Spleen (tissue), 13 donors: ENCODE results near the gene HSPE1. TPM values are rescaled to one million over a fixed set of nuclear protein-coding genes. Genes with fewer than 3 reads are reported as not detected.
A peak's percentile ranks its signal among the peaks of the same experiment; 100 is the strongest.
"Not testable (repeated sequence)": the region's sequence is repeated elsewhere in the genome, so short reads cannot be mapped to it uniquely, and the experiment has no call there.

Experiments
- DNase-seq: peaks from one replicate; pipeline ENCODE4 v3.0.0-alpha.2; 2020
- H3K27ac ChIP-seq, 8 donors: fragments of 200-600 bp; sonication (generic) in 7 of 8; 1 replicate in 4 of 8; 2 replicates in 4 of 8; pipeline versions ENCODE4 v1.5.0 to v1.8.0; 2016 to 2021; ENCODE audit warnings: inconsistent platforms in 4 of 8, mild to moderate bottlenecking in 4 of 8, moderate library complexity in 1 of 8
- H3K27me3 ChIP-seq, 7 donors: fragments of 200-600 bp; sonication (generic) in 6 of 7; replicated peaks in 1 of 7; 1 replicate in 4 of 7; 2 replicates in 3 of 7; pipeline versions ENCODE4 v1.5.0 to v1.8.0; 2016 to 2021; ENCODE audit warnings: inconsistent platforms in 3 of 7, mild to moderate bottlenecking in 1 of 7
- H3K36me3 ChIP-seq, 6 donors: fragments of 200-600 bp; sonication (generic) in 5 of 6; 1 replicate in 4 of 6; 2 replicates in 2 of 6; pipeline versions ENCODE4 v1.5.0 to v1.8.0; 2016 to 2021; ENCODE audit warnings: inconsistent platforms in 2 of 6
- H3K4me1 ChIP-seq, 6 donors: fragments of 200-600 bp; sonication (generic) in 5 of 6; 1 replicate in 3 of 6; 2 replicates in 3 of 6; pipeline versions ENCODE4 v1.5.0 to v1.8.0; 2016 to 2021; ENCODE audit warnings: inconsistent platforms in 3 of 6
- H3K4me3 ChIP-seq, 8 donors: fragments of 200-600 bp; sonication (generic) in 7 of 8; 1 replicate in 4 of 8; 2 replicates in 4 of 8; pipeline versions ENCODE4 v1.5.0 to v1.8.0; 2016 to 2021; ENCODE audit warnings: inconsistent platforms in 4 of 8, mild to moderate bottlenecking in 4 of 8, moderate library complexity in 2 of 8
- H3K9me3 ChIP-seq, 8 donors: fragments of 200-600 bp; sonication (generic) in 7 of 8; 1 replicate in 4 of 8; 2 replicates in 4 of 8; pipeline versions ENCODE4 v1.5.0 to v1.8.0; 2016 to 2021; ENCODE audit warnings: inconsistent platforms in 4 of 8
- POLR2A ChIP-seq, 3 donors: fragments of 450-650 bp; IDR thresholded peaks; one replicate each; pipeline ENCODE4 v1.5.1; 2017; ENCODE audit warnings: antibody characterized with exemption in 3 of 3, mild to moderate bottlenecking in 1 of 3
- POLR2AphosphoS5 ChIP-seq, 3 donors: sonication (generic); formaldehyde crosslinking; IDR thresholded peaks; one replicate each; pipeline ENCODE4 v1.5.1; 2017; ENCODE audit warnings: antibody characterized with exemption in 3 of 3
- WGBS, 5 donors: extraction: QIAGEN DNeasy Blood & Tissue Kit in 3 of 5; methylation state at CpG; one replicate each; pipeline versions ENCODE4 v1.1.5 to v1.1.7; 2013 to 2018; 5-methylcytosine and 5-hydroxymethylcytosine counted together
- intact Hi-C: fragments of 100-400 bp; cut with DNase I; formaldehyde crosslinking; loops from one replicate; pipeline ENCODE4 v1.15.0; 2023; ENCODE audit warnings: low total_unique reads
- long read RNA-seq, 2 donors: transcript quantifications; one replicate each; lab custom pipeline, GENCODE V29; 2026
- polyA plus RNA-seq, 3 donors: library from polyadenylated mRNA; stranded (reverse); fragments of 200-250 nt; gene quantifications; one replicate each; pipeline ENCODE4 v1.2.1, GENCODE V29; 2013
- total RNA-seq, 7 donors: library from RNA; depleted of rRNA in 3 of 7; stranded (reverse); fragments of >200 nt in 3 of 7; fragmentation: NEBNext Ultra II Directional in 4 of 7; extraction: Animal tissue kit (Norgen Biotek cat#: 25700) in 4 of 7; gene quantifications; one replicate each; pipeline versions ENCODE4 v1.1.0 to v1.2.1, GENCODE V29; 2016 to 2021
- TF ChIP-seq, protein P1 (sequence below), 11 experiments: fragments of 200-600 bp in 7 of 11; fragments of 450-650 bp in 4 of 11; sonication (generic) in 4 of 11; IDR thresholded peaks in 8 of 11; conservative IDR thresholded peaks in 3 of 11; 1 replicate in 7 of 11; 2 replicates in 4 of 11; pipeline versions ENCODE4 v1.4.0 to v1.8.0; 2016 to 2021; ENCODE audit warnings: antibody characterized with exemption in 11 of 11, inconsistent platforms in 4 of 11, mild to moderate bottlenecking in 1 of 11
- donor health status: healthy with polysubstance abuse.
- donor health status: DM: no; HTN: no; CAD: no; lungs with moderate emphysema.
- donor health status: DM: no; HTN: no; CAD: no.
- donor health status: Bipolar disorder and iron deficiency.
- donor health status: healthy.
- donor health status: DM: no; HTN: no; CAD: no.
- donor health status: DM: yes; HTN: yes; CAD: no.

HSPE1 gene
- 10 to 100 TPM; 38.1 to 89.4 (median 46.4) TPM for total RNA-seq
- polyA plus RNA-seq = 100 to 1,000 TPM in 2 of 3 donors, 10 to 100 TPM in 1; 97.8 to 138 (median 133) TPM
- long read RNA-seq, donor 1, transcript HSPE1-201 (4 exons, 950 nt) = major isoform, 102 of 120 reads
- long read RNA-seq, donor 1, partial matches to known transcripts = 16 of 120 reads
- long read RNA-seq, donor 1, other reads (novel, unspliced or antisense) = 0 of 120 reads
- long read RNA-seq, donor 2, transcript HSPE1-201 (4 exons, 950 nt) = major isoform, 100 of 116 reads
- long read RNA-seq, donor 2, transcript HSPE1-202 (3 exons, 570 nt) = minor isoform, 5 of 116 reads
- long read RNA-seq, donor 2, partial matches to known transcripts = 9 of 116 reads
- long read RNA-seq, donor 2, other reads (novel, unspliced or antisense) = 0 of 116 reads

DNA sequence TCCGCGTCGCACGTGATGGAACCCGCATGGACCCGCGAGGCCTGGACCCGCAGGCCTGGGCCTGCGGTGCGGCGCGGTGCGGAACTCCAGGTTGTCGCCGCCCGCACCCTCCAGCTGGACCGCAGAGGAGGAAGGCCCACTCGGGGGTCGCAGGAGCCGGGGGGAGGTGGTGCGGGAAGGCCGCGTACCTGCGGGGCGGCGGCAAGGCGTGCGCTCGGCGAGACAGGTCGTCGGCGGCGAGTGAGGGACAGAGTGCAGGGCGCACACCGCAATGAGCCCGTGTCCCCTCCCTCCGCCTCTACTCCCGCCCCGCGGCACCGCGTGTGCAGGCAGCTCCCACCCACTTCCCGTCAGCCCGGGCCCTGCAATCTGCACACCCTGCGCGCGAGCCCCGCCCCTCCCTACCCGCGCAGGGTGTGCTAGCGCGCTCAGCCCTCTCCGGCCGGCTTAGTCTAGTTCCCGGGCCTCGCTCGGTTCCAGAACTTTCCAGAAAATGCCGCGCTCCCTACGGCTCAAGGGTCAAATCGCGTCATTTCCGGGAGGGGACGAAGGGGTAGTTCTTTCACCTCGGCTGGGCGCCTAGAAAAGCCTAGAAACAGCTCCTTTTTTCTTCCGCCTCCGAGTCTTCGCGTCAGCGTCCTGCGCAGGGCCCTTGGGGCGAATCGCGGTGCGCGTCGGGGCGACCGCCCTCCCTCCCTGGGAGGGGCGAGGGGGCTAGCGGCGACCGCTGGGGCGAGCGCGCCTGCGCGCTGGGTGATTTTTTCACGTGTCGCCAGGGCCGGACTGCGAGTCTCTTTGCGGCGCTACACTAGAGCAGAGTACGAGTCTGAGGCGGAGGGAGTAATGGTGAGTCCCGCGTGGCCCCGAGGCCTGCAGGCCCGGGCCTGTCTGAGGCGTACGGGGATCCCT lies at the start of gene HSPE1, which contains the start of gene HSPD1:
TSS of gene HSPE1 (plus strand) at position 786 of the 909 bp plus-strand sequence. CDS start at position 844, 58 bp downstream.
TSS of gene HSPD1 (minus strand) at position 247 of the 909 bp plus-strand sequence. CDS start 992 bp downstream, outside the sequence.
- peaks cover 39 to 85% (median 56%) of the 10 kb centered on the region in 6 donors for H3K4me1 ChIP-seq
- H3K27ac ChIP-seq = peak within 1 kb of the TSS; percentile 82 to 100 (median 96)
- no peaks in the 10 kb centered on the region for H3K9me3 ChIP-seq
- H3K27me3 ChIP-seq = no peaks in the 10 kb centered on the region
- peak within 1 kb of the TSS; percentile 77 to 98 (median 86) for H3K4me3 ChIP-seq
- peak; percentile 100 for DNase-seq
- peak; percentile 96 to 97 (median 97) for TF ChIP-seq POLR2AphosphoS5 (IDR thresholded peaks at IDR 0.05)
- TF ChIP-seq, protein P1, sequence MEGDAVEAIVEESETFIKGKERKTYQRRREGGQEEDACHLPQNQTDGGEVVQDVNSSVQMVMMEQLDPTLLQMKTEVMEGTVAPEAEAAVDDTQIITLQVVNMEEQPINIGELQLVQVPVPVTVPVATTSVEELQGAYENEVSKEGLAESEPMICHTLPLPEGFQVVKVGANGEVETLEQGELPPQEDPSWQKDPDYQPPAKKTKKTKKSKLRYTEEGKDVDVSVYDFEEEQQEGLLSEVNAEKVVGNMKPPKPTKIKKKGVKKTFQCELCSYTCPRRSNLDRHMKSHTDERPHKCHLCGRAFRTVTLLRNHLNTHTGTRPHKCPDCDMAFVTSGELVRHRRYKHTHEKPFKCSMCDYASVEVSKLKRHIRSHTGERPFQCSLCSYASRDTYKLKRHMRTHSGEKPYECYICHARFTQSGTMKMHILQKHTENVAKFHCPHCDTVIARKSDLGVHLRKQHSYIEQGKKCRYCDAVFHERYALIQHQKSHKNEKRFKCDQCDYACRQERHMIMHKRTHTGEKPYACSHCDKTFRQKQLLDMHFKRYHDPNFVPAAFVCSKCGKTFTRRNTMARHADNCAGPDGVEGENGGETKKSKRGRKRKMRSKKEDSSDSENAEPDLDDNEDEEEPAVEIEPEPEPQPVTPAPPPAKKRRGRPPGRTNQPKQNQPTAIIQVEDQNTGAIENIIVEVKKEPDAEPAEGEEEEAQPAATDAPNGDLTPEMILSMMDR (IDR thresholded peaks at IDR 0.05 in 8 of 11, conservative IDR thresholded peaks at IDR 0.05 in 3 of 11) = peak in 5 of 11 experiments; percentile 3 to 45 (median 16)
- peak; percentile 58 to 96 (median 58) for TF ChIP-seq POLR2A (IDR thresholded peaks at IDR 0.05)
- H3K36me3 ChIP-seq = peaks cover 0 to 59% (median 29%) of the 10 kb centered on the region in 6 donors
- WGBS, 5 donors = 0 to 1% (median 0%) methylated on average over 37 to 104 of the region's 104 CpGs
- intact Hi-C loops = no loop called here

DNA sequence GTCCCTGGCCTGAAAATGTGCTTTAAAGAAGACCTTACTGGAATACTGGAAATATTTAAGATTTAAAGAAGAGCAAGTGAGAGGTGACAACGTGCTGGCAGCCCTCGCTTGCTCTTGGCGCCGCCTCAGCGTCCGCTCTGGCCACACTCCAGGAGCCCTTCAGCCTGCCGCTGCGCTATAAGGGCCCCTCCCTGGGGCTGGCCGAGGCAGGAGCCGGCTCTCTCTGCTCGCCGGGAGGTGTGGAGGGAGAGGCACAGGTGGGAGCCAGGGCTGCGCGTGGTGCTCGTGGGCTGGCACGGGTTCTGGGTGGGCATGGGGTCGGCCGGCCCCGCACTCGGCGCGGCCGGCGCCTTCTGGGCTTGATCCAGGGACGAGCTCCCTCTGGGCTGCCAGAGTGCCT lies 49.7 kb upstream of the HSPE1 start:
- no peaks in the 10 kb centered on the region for H3K9me3 ChIP-seq
- no peak for TF ChIP-seq POLR2A (IDR thresholded peaks at IDR 0.05)
- no peak for TF ChIP-seq POLR2AphosphoS5 (IDR thresholded peaks at IDR 0.05)
- TF ChIP-seq, protein P1 (IDR thresholded peaks at IDR 0.05 in 8 of 11, conservative IDR thresholded peaks at IDR 0.05 in 3 of 11) = no peak
- peak; percentile 79 for DNase-seq
- H3K36me3 ChIP-seq = peaks cover 0 to 2% (median 0%) of the 10 kb centered on the region in 6 donors
- H3K27ac ChIP-seq = no peak overlapping the region
- 92 to 95% (median 93%) methylated on average over 23 to 25 of the region's 25 CpGs for WGBS, 5 donors
- intact Hi-C loops = loop anchor here (10.0 kb wide), 1 partner anchor 64 kb away; the partner anchor contains the start of gene MOB4
- H3K27me3 ChIP-seq = no peaks in the 10 kb centered on the region
- H3K4me3 ChIP-seq = no peak overlapping the region
- H3K4me1 ChIP-seq = peaks cover 9 to 23% (median 21%) of the 10 kb centered on the region in 6 donors

DNA sequence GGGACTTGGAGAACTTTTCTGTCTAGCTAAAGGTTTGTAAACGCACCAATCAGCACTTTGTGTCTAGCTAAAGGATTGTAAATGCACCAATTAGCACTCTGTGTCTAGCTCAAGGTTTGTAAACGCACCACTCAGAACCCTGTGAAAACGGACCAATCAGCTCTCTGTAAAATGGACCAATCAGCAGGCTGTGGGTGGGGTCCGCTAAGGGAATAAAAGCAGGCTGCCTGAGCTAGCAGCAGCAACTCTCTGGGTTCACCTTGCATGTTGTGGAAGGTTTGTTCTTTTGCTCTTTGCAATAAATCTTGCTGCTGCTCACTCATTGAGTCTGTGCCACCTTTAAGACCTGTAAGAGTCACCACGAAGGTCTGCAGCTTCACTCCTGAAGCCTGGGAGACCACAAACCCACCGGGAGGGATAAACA lies 49.2 kb upstream of the HSPE1 start:
- WGBS, 5 donors = 69 to 83% (median 76%) methylated on average over 6 of the region's 6 CpGs
- H3K4me1 ChIP-seq = peaks cover 10 to 28% (median 26%) of the 10 kb centered on the region in 6 donors
- H3K9me3 ChIP-seq, H3K27ac ChIP-seq, H3K36me3 ChIP-seq, DNase-seq, H3K27me3 ChIP-seq, H3K4me3 ChIP-seq: not testable (repeated sequence)
- intact Hi-C loops = loop anchor here (10.0 kb wide), 1 partner anchor 64 kb away; the partner anchor contains the start of gene MOB4

DNA sequence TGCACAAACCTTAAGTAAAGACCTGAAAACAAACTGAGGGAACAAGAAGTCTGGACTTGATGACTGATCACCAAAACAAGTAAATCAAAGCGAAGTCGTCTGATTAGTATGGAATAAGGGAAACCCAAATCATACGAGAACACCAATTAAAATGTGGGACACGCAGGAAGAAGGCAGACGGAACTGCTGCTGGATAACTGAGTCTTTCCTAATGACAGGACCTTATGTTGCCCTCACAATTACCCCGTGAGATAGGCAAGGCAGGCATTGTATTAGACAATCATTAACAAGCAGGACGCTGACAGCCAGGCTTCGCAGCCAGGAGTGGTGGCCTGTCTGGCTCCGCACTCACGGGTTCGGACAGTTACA lies 47.4 kb upstream of the HSPE1 start:
- intact Hi-C loops = loop anchor here (10.0 kb wide), 1 partner anchor 62 kb away; the partner anchor contains the start of gene MOB4
- 5 to 8% (median 6%) methylated on average over 11 of the region's 11 CpGs for WGBS, 5 donors
- Histone ChIP-seq H3K4me3 (peak overlapping the region; percentile 49 to 89 (median 68)), H3K4me1 (peaks cover 14 to 46% (median 40%) of the 10 kb centered on the region in 6 donors), H3K36me3 (peaks cover 0 to 10% (median 0%) of the 10 kb centered on the region in 6 donors), H3K27me3 (no peaks in the 10 kb centered on the region), H3K9me3 (no peaks in the 10 kb centered on the region), H3K27ac (peak overlapping the region; percentile 95 to 99 (median 98))
- TF ChIP-seq POLR2A (IDR thresholded peaks at IDR 0.05) (no peak), POLR2AphosphoS5 (IDR thresholded peaks at IDR 0.05) (no peak)
- TF ChIP-seq, protein P1 (IDR thresholded peaks at IDR 0.05 in 8 of 11, conservative IDR thresholded peaks at IDR 0.05 in 3 of 11) = no peak
- no peak for DNase-seq
